ENCODE measurements around the gene SFTA2.
"Not testable (repeated sequence)": the region's sequence is repeated elsewhere in the genome, so short reads cannot be mapped to it uniquely, and the experiment has no call there.

Gene SFTA2

GRCh38 chr6:30931969-30932645 is at the start of gene SFTA2:
Gene SFTA2, minus strand, starts transcription at chr6:30932170. Its CDS starts 74 bp downstream, at chr6:30932096.
- no peak for DNase-seq

GRCh38 chr6:30979690-30980089 is 47.7 kb upstream of the SFTA2 start:
- no peak for DNase-seq

- no peak for DNase-seq
Measured at GRCh38 chr6:30979141-30979540, 47.2 kb upstream of the SFTA2 start.

- no peak for DNase-seq
Measured at GRCh38 chr6:30974490-30975252, 42.7 kb upstream of the SFTA2 start.

GRCh38 chr6:30972816-30973215 is 40.8 kb upstream of the SFTA2 start:
- no peak for DNase-seq

GRCh38 chr6:30970946-30971345 is 39.0 kb upstream of the SFTA2 start:
- no peak for DNase-seq

GRCh38 chr6:30969171-30969570 is 37.2 kb upstream of the SFTA2 start:
- not testable (repeated sequence) for DNase-seq

GRCh38 chr6:30966154-30966553 is 34.2 kb upstream of the SFTA2 start:
- DNase-seq, result no peak

- no peak for DNase-seq
Measured at GRCh38 chr6:30965140-30965601, 33.2 kb upstream of the SFTA2 start.

GRCh38 chr6:30964075-30964474 is 32.1 kb upstream of the SFTA2 start:
- DNase-seq, result no peak

- DNase-seq, result no peak
Measured at GRCh38 chr6:30963641-30964040, 31.7 kb upstream of the SFTA2 start.

- DNase-seq, result no peak
Measured at GRCh38 chr6:30962716-30963115, 30.7 kb upstream of the SFTA2 start.

GRCh38 chr6:30960907-30961673 is 29.1 kb upstream of the SFTA2 start:
- DNase-seq, result no peak

- no peak for DNase-seq
Measured at GRCh38 chr6:30957716-30958115, 25.7 kb upstream of the SFTA2 start.

- no peak for DNase-seq
Measured at GRCh38 chr6:30955367-30956042, 23.5 kb upstream of the SFTA2 start.

GRCh38 chr6:30954631-30955366 is 22.8 kb upstream of the SFTA2 start:
- no peak for DNase-seq

GRCh38 chr6:30951907-30952469 is 20.0 kb upstream of the SFTA2 start:
- DNase-seq, result no peak

GRCh38 chr6:30948811-30949210 is 16.8 kb upstream of the SFTA2 start:
- no peak for DNase-seq

GRCh38 chr6:30947231-30947630 is 15.3 kb upstream of the SFTA2 start:
- DNase-seq, result no peak

- DNase-seq, result no peak
Measured at GRCh38 chr6:30945281-30945680, 13.3 kb upstream of the SFTA2 start.

- no peak for DNase-seq
Measured at GRCh38 chr6:30944051-30944450, 12.1 kb upstream of the SFTA2 start.
